ENCODE data around the gene KCNC1.

KCNC1 gene

GRCh38 chr11:17813391-17814059, 78.9 kb downstream of the KCNC1 start:
- no peaks in the 10 kb centered on the region for H3K36me3 ChIP-seq

DNA sequence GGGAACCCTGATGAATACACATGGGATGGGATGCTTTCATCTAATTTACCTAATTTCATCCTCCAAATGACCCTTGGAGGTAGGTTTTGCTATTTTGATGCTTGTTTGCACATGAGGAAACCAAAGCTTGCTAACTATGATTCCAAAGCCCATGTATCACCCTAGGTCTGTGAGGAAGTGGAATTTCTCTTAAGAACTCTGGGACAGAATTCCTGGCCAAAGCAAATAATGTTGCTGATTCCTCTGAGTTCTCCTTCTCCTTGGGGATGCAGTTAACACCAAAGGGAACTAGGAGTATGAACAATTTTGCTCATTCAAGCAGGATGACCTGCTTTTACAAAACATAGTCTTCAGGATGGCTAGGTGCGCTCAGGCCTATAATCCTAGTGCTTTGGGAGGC, 80.0 kb downstream of the KCNC1 start:
- Histone ChIP-seq H3K27ac (no peak overlapping the region), H3K9me3 (no peaks in the 10 kb centered on the region), H3K4me1 (peaks cover 0 to 34% (median 17%) of the 10 kb centered on the region in 4 donors), H3K36me3 (no peaks in the 10 kb centered on the region), H3K27me3 (no peaks in the 10 kb centered on the region), H3K4me3 (no peak overlapping the region)
- intact Hi-C loops (cut with DNase I; ENCODE audit: low total_unique reads), result no loop called here
- DNase-seq, result no peak
- TF ChIP-seq, protein P1, sequence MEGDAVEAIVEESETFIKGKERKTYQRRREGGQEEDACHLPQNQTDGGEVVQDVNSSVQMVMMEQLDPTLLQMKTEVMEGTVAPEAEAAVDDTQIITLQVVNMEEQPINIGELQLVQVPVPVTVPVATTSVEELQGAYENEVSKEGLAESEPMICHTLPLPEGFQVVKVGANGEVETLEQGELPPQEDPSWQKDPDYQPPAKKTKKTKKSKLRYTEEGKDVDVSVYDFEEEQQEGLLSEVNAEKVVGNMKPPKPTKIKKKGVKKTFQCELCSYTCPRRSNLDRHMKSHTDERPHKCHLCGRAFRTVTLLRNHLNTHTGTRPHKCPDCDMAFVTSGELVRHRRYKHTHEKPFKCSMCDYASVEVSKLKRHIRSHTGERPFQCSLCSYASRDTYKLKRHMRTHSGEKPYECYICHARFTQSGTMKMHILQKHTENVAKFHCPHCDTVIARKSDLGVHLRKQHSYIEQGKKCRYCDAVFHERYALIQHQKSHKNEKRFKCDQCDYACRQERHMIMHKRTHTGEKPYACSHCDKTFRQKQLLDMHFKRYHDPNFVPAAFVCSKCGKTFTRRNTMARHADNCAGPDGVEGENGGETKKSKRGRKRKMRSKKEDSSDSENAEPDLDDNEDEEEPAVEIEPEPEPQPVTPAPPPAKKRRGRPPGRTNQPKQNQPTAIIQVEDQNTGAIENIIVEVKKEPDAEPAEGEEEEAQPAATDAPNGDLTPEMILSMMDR (IDR thresholded peaks at IDR 0.05), result no peak

More at GRCh38 chr11:17813391-17814059, 78.9 kb downstream of the KCNC1 start:
- no peak overlapping the region for H3K27ac ChIP-seq
- H3K4me1 ChIP-seq, result peaks cover 0 to 34% (median 17%) of the 10 kb centered on the region in 4 donors
- no peak for DNase-seq
- no peaks in the 10 kb centered on the region for H3K27me3 ChIP-seq
- intact Hi-C loops (cut with DNase I; ENCODE audit: low total_unique reads), result no loop called here
- TF ChIP-seq, protein P1 (IDR thresholded peaks at IDR 0.05), result no peak
- no peaks in the 10 kb centered on the region for H3K9me3 ChIP-seq
- no peak overlapping the region for H3K4me3 ChIP-seq

GRCh38 chr11:17816232-17816931, 81.8 kb downstream of the KCNC1 start:
- no peaks in the 10 kb centered on the region for H3K36me3 ChIP-seq
- intact Hi-C loops (cut with DNase I; ENCODE audit: low total_unique reads), result no loop called here
- H3K9me3 ChIP-seq, result no peaks in the 10 kb centered on the region
- TF ChIP-seq, protein P1 (IDR thresholded peaks at IDR 0.05), result no peak
- DNase-seq, result no peak
- peaks cover 0 to 29% (median 17%) of the 10 kb centered on the region in 4 donors for H3K4me1 ChIP-seq
- no peak overlapping the region for H3K27ac ChIP-seq
- H3K27me3 ChIP-seq, result no peaks in the 10 kb centered on the region
- no peak overlapping the region for H3K4me3 ChIP-seq

DNA sequence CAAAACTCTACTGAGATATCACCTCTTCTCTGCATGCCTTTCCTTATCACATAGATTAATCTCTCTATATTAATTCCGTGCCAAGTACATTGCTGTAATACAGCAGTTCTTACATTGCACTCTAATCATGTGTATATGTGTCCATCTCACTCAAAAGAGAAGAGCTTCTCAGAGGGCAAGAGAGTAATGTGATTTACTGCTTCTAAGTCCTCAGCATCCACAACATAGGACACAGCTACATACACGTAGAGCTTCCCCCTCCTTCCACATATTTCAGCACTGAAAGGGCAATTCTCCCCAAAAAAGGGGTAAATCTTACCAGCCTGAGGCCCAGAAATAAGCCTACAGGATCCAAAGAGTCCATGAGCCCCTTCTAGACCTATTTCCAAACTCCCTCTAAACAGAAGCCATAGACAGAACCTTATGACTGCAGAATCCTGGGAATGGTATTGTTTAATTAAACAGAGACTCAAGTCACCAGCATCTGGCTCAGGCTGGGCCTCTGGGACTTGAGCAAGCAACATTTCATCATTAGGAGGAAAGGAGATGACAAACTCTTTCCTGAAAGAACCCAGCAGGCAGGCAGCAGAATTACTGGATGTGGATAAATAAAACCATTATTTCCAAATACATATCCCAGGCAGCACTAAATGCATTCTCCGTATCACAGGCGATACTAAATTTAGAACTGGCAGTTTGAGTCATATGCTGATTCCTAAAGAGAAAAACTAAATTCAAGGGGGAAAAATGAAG, 87.2 kb downstream of the KCNC1 start:
- peaks cover 0 to 16% (median 6%) of the 10 kb centered on the region in 4 donors for H3K4me1 ChIP-seq
- H3K36me3 ChIP-seq, result no peaks in the 10 kb centered on the region
- H3K27ac ChIP-seq, result no peak overlapping the region
- no peaks in the 10 kb centered on the region for H3K27me3 ChIP-seq
- H3K9me3 ChIP-seq, result no peaks in the 10 kb centered on the region
- no peak for DNase-seq
- intact Hi-C loops (cut with DNase I; ENCODE audit: low total_unique reads), result no loop called here
- no peak overlapping the region for H3K4me3 ChIP-seq
- TF ChIP-seq, protein P1 (IDR thresholded peaks at IDR 0.05), result no peak

DNA sequence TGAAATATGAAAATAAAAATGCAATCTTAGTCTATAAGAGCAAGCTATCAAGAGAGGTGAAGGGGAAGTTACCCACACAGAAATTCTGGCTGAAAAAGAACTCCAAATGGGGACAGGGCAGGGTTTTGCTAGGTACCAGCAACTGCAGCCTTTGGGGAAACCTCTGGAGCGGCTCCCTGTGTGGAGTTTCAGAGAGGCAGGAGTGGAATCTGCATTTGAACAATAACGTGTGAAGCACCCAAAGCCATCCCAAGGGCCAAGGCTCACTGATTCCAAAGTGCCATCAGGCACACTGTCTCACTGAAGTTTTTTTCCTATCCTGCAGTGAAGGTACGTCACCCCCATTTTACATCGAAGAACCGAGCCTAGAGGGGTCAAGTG, 87.8 kb downstream of the KCNC1 start:
- DNase-seq, result no peak
- intact Hi-C loops (cut with DNase I; ENCODE audit: low total_unique reads), result no loop called here
- H3K27ac ChIP-seq, result no peak overlapping the region
- H3K36me3 ChIP-seq, result no peaks in the 10 kb centered on the region
- peaks cover 0 to 16% (median 6%) of the 10 kb centered on the region in 4 donors for H3K4me1 ChIP-seq
- H3K9me3 ChIP-seq, result no peaks in the 10 kb centered on the region
- H3K27me3 ChIP-seq, result no peaks in the 10 kb centered on the region
- TF ChIP-seq, protein P1 (IDR thresholded peaks at IDR 0.05), result no peak
- no peak overlapping the region for H3K4me3 ChIP-seq

All from tibial artery (tissue), 4 donors.